ENCODE data around the gene OR2A12.
"Not testable (repeated sequence)": the region's sequence is repeated elsewhere in the genome, so short reads cannot be mapped to it uniquely, and the experiment has no call there.

The OR2A12 gene

GRCh38 chr7:144122876-144123275 lies 36.8 kb downstream of the OR2A12 start, which contains the start of gene OR2A14:
TSS of gene OR2A14 (plus strand) at chr7:144123176. CDS start at chr7:144129113, 5,937 bp downstream.
- DNase-seq (ENCODE audit: low spot score), result no peak

DNA sequence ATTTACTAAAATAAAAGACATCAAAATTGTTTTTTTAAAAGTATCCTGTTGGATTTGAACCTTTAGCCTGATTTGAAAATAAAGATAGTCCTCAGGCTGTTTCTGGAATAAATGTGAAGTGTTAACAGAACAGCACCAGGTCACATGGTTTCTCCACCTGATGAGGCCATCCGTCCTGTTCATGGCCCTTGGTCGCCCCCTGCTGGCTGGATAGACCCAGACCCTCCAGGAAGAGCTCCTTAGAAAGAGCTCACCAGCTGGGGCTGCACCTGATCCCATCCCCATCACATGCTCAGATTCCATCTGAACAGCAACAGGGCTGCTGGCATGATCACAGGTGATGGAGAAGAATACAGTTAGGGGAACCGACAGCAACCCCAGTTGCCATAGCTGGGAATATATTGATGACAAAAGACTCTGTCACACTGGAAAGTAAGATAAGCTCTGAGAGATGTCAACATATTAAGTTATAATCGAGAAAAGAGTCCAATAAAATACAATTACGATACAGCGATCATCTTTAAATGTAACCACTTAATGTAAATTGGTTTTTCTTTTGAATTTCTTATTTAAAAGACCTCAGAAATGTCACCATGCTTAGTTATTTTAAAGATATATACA lies 41.7 kb downstream of the OR2A12 start:
- peak; percentile 94 for DNase-seq (ENCODE audit: low spot score)

GRCh38 chr7:144129601-144130000 lies 43.5 kb downstream of the OR2A12 start:
- DNase-seq (ENCODE audit: low spot score), result not testable (repeated sequence)

- no peak for DNase-seq (ENCODE audit: low spot score)
Observed at GRCh38 chr7:144130730-144131129, 44.7 kb downstream of the OR2A12 start.

- no peak for DNase-seq (ENCODE audit: low spot score)
Observed at GRCh38 chr7:144132262-144132661, 46.2 kb downstream of the OR2A12 start.

DNA sequence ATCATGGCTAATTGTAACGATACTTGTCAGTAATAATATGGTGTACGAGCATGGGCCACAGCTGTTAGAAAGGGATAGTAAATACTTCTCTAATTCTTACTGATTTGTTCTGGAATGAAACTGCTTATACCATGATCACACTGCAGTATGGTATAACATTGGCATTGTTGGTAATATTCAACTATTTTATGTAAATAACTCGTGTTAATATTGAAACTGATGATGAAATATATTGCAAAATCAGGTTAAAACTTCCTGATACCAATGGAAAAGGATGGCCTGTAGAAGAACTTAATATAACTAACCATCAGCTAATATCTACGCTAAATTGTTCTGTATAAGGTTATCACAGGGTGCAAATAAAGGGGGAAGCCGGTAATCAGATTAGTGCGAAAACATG lies 47.2 kb downstream of the OR2A12 start:
- DNase-seq (ENCODE audit: low spot score), result no peak

- DNase-seq (ENCODE audit: low spot score), result no peak
Observed at GRCh38 chr7:144134116-144134515, 48.0 kb downstream of the OR2A12 start.

DNA sequence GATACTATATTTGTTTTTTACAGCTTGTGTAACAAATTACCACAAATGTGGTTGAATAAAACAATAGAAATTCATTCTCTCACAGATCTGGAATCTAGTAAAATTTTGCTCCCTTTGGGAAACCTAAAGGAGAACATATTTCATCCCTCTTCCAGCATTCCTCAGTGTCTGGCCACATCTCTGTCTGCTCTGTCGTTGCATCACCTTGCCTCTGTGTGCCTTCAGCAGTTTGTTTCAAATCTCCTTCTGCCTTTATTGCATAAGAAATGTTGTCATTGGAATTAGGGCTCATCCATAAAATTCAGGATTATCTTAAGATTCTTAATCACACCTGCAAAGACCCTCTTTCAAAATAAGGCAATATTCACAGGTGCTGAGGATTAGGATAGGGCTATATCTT lies 51.4 kb downstream of the OR2A12 start:
- DNase-seq (ENCODE audit: low spot score), result no peak

GRCh38 chr7:144142187-144142586 lies 56.1 kb downstream of the OR2A12 start:
- DNase-seq (ENCODE audit: low spot score), result no peak

DNA sequence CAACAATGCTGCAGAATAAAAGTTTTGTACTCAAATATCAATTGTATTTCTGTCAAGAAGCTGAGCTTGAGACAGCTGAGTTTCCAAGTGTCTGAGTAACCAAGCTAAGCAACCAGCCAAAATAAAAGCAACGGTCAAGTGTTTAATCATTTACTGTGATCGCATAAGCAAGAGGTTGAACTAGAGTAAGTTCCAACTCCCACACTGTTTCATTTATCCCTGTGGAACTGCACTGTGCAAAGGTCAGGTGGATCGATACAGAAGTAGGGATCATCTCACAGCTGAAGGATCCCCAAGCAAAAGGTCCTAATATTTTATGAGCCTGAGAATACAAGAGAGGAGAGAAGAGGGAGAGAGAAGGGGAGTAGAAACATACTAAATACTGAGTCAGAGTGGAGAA lies 58.3 kb downstream of the OR2A12 start:
- no peak for DNase-seq (ENCODE audit: low spot score)

GRCh38 chr7:144148224-144148827 lies 62.2 kb downstream of the OR2A12 start:
- DNase-seq (ENCODE audit: low spot score), result no peak
